GM23338 (cell line): ENCODE data around the gene CCDC188.

Experiments
- CREB1 ChIP-seq: fragments of 250-450 bp; sonication (Bioruptor Pico); IDR thresholded peaks from 2 replicates; pipeline ENCODE4 v1.5.0; 2020; ENCODE audit warnings: low read depth, mild to moderate bottlenecking, moderate library complexity
- CTCF ChIP-seq, 2 experiments: fragments of 200-600 bp in 1 of 2; sonication (generic) in 1 of 2; conservative IDR thresholded peaks; 2 replicates each; pipeline versions ENCODE4 v1.5.1 to v1.6.1; 2016 to 2017; ENCODE audit warnings: antibody characterized with exemption in 2 of 2, low read depth in 2 of 2, mild to moderate bottlenecking in 2 of 2, moderate library complexity in 1 of 2
- ETS1 ChIP-seq: IDR thresholded peaks from 2 replicates; pipeline ENCODE4 v1.6.1; 2016; ENCODE audit warnings: antibody characterized with exemption
- EZH2 ChIP-seq: fragments of 200-600 bp; sonication (generic); IDR thresholded peaks from one replicate; pipeline ENCODE4 v1.8.0; 2017; ENCODE audit warnings: antibody characterized with exemption, mild to moderate bottlenecking, low read depth; ENCODE audit not compliant: unreplicated experiment
- EZH2phosphoT487 ChIP-seq: fragments of 200-600 bp; sonication (generic); IDR thresholded peaks from one replicate; pipeline ENCODE4 v1.8.1; 2018; ENCODE audit warnings: antibody characterized with exemption; ENCODE audit not compliant: unreplicated experiment
- JUNB ChIP-seq: IDR thresholded peaks from one replicate; pipeline ENCODE4 v1.6.1; 2016; ENCODE audit warnings: antibody characterized with exemption; ENCODE audit not compliant: unreplicated experiment
- NANOG ChIP-seq: IDR thresholded peaks from 2 replicates; pipeline ENCODE4 v1.6.1; 2016; ENCODE audit warnings: antibody characterized with exemption, borderline replicate concordance
- POLR2AphosphoS5 ChIP-seq: IDR thresholded peaks from 2 replicates; pipeline ENCODE4 v1.6.1; 2016; ENCODE audit warnings: antibody characterized with exemption, low read depth
- REST ChIP-seq: IDR thresholded peaks from one replicate; pipeline ENCODE4 v1.6.1; 2018; ENCODE audit warnings: antibody characterized with exemption; ENCODE audit not compliant: unreplicated experiment
- STAT1 ChIP-seq: IDR thresholded peaks from one replicate; pipeline ENCODE4 v1.6.1; 2016; ENCODE audit warnings: antibody characterized with exemption; ENCODE audit not compliant: unreplicated experiment
- ZNF114 ChIP-seq: fragments of 250-450 bp; sonication (Bioruptor Pico); IDR thresholded peaks from 2 replicates; pipeline ENCODE4 v1.5.0; 2020; ENCODE audit warnings: mild to moderate bottlenecking, moderate library complexity
- ZNF331 ChIP-seq: fragments of 250-450 bp; sonication (Bioruptor Pico); IDR thresholded peaks from 2 replicates; pipeline ENCODE4 v1.5.0; 2020; ENCODE audit warnings: low read depth, mild to moderate bottlenecking, moderate library complexity
- ZNF462 ChIP-seq: fragments of 250-450 bp; sonication (Bioruptor Pico); IDR thresholded peaks from 2 replicates; pipeline ENCODE4 v1.5.0; 2020; ENCODE audit warnings: mild to moderate bottlenecking, moderate library complexity

- TF ChIP-seq CTCF (conservative IDR thresholded peaks at IDR 0.05; ENCODE audit: low read depth in 2 of 2) (peak; percentile 28 to 55; a peak in 3 of 4 replicates), POLR2AphosphoS5 (no peak), EZH2phosphoT487 (no peak), REST (no peak), NANOG (no peak), CREB1 (CRISPR knock-in tag) (no peak), EZH2 (no peak), JUNB (no peak), ETS1 (no peak), ZNF331 (CRISPR knock-in tag) (no peak), STAT1 (no peak), ZNF462 (no peak), ZNF114 (CRISPR knock-in tag) (no peak)
Measured at GRCh38 chr22:20153945-20154344, 3.1 kb upstream of the CCDC188 start.
